CD14-positive monocyte (primary cell): ENCODE results near the gene EPN3. TPM values are rescaled to one million over a fixed set of nuclear protein-coding genes. Genes with fewer than 3 reads are reported as not detected.

Experiments used
- DNase-seq, 3 donors: peaks; one replicate each; pipeline ENCODE4 v3.0.0-alpha.2; 2011 to 2022
- H2AFZ ChIP-seq: 2 replicates; pipeline ENCODE4 v1.6.0; 2012; ENCODE audit warnings: mild to moderate bottlenecking, low read depth, low read length, inconsistent platforms; ENCODE audit not compliant: insufficient read depth, poor library complexity, severe bottlenecking
- H3K27ac ChIP-seq, 2 donors: 1 replicate in 1 of 2; 2 replicates in 1 of 2; pipeline ENCODE4 v1.5.1; 2012 to 2013; ENCODE audit warnings: low read length in 2 of 2, control low read depth in 1 of 2, inconsistent platforms in 1 of 2, low read depth in 1 of 2, mild to moderate bottlenecking in 1 of 2
- H3K27me3 ChIP-seq, 2 donors: one replicate each; pipeline versions ENCODE4 v1.6.0 to v1.6.1; 2011 to 2013; ENCODE audit warnings: low read length in 2 of 2; ENCODE audit not compliant: control insufficient read depth in 2 of 2, insufficient read depth in 2 of 2
- H3K36me3 ChIP-seq, 2 donors: replicated peaks in 1 of 2; 1 replicate in 1 of 2; 2 replicates in 1 of 2; pipeline versions ENCODE4 v1.5.1 to v1.6.1; 2012 to 2013; ENCODE audit warnings: low read length in 2 of 2, control low read depth in 1 of 2, inconsistent platforms in 1 of 2, mild to moderate bottlenecking in 1 of 2; ENCODE audit not compliant: insufficient read depth in 2 of 2, control insufficient read depth in 1 of 2
- H3K4me1 ChIP-seq, 2 donors: 1 replicate in 1 of 2; 2 replicates in 1 of 2; pipeline versions ENCODE4 v1.5.1 to v1.6.1; 2012 to 2013; ENCODE audit warnings: low read length in 2 of 2, control low read depth in 1 of 2, inconsistent platforms in 1 of 2, mild to moderate bottlenecking in 1 of 2, moderate library complexity in 1 of 2; ENCODE audit not compliant: insufficient read depth in 2 of 2, control insufficient read depth in 1 of 2
- H3K4me2 ChIP-seq: replicated peaks from 2 replicates; pipeline ENCODE3; 2012; ENCODE audit warnings: low read length, moderate library complexity, mild to moderate bottlenecking; ENCODE audit not compliant: poor library complexity, severe bottlenecking; ENCODE audit errors: extremely low read depth
- H3K4me3 ChIP-seq, 3 experiments: fragments of 200-600 bp in 1 of 3; sonication (generic) in 1 of 3; replicated peaks in 1 of 3; 1 replicate in 2 of 3; 2 replicates in 1 of 3; pipeline ENCODE4 v1.5.1; 2011 to 2013; ENCODE audit warnings: low read length in 3 of 3, mild to moderate bottlenecking in 3 of 3, control low read depth in 2 of 3, low read depth in 2 of 3, inconsistent platforms in 1 of 3, moderate library complexity in 1 of 3
- H3K79me2 ChIP-seq: 2 replicates; pipeline ENCODE4 v1.6.0; 2012; ENCODE audit warnings: mild to moderate bottlenecking, control low read depth, inconsistent platforms, low read length, moderate library complexity; ENCODE audit not compliant: insufficient read depth
- H3K9ac ChIP-seq: 2 replicates; pipeline ENCODE4 v1.6.0; 2017; ENCODE audit warnings: low read length, mild to moderate bottlenecking; ENCODE audit not compliant: insufficient read depth, poor library complexity, severe bottlenecking
- H3K9me3 ChIP-seq, 2 donors: replicated peaks in 1 of 2; 1 replicate in 1 of 2; 2 replicates in 1 of 2; pipeline versions ENCODE4 v1.5.1 to v1.6.1; 2012 to 2013; ENCODE audit warnings: low read length in 2 of 2, control low read depth in 1 of 2; ENCODE audit not compliant: control insufficient read depth in 1 of 2, insufficient read depth in 1 of 2
- H4K20me1 ChIP-seq: 2 replicates; pipeline ENCODE4 v1.6.0; 2012; ENCODE audit warnings: mild to moderate bottlenecking, low read length, control low read depth, moderate library complexity; ENCODE audit not compliant: insufficient read depth
- H3K27ac Mint-ChIP-seq, 7 donors: one replicate each; pipeline ENCODE4 v1.8.0; 2020; ENCODE audit warnings: mild to moderate bottlenecking in 7 of 7, mixed read lengths in 7 of 7, moderate library complexity in 6 of 7, inconsistent platforms in 2 of 7
- H3K27me3 Mint-ChIP-seq, 3 donors: one replicate each; pipeline ENCODE4 v1.8.0; 2021 to 2022; ENCODE audit warnings: low read depth in 3 of 3, mild to moderate bottlenecking in 3 of 3, mixed read lengths in 3 of 3, moderate library complexity in 3 of 3, inconsistent platforms in 1 of 3
- H3K36me3 Mint-ChIP-seq, 2 donors: one replicate each; pipeline ENCODE4 v1.8.0; 2020; ENCODE audit warnings: mixed read lengths in 2 of 2, inconsistent platforms in 1 of 2, mild to moderate bottlenecking in 1 of 2
- H3K4me1 Mint-ChIP-seq: one replicate; pipeline ENCODE4 v1.8.0; 2020; ENCODE audit warnings: mild to moderate bottlenecking, mixed read lengths
- H3K4me3 Mint-ChIP-seq, 2 donors: one replicate each; pipeline ENCODE4 v1.8.0; 2020; ENCODE audit warnings: mild to moderate bottlenecking in 2 of 2, mixed read lengths in 2 of 2, moderate library complexity in 1 of 2
- H3K9me3 Mint-ChIP-seq, 7 donors: one replicate each; pipeline ENCODE4 v1.8.0; 2020 to 2022; ENCODE audit warnings: mixed read lengths in 7 of 7, mild to moderate bottlenecking in 6 of 7, moderate library complexity in 6 of 7, inconsistent platforms in 2 of 7
- WGBS: methylation state at CpG from one replicate; pipeline ENCODE4 v1.1.5; 2013; ENCODE audit warnings: missing lambda C conversion rate; ENCODE audit not compliant: insufficient coverage; 5-methylcytosine and 5-hydroxymethylcytosine counted together
- intact Hi-C, 2 donors: fragments of 100-400 bp; cut with micrococcal nuclease; formaldehyde crosslinking; loops; one replicate each; pipeline versions ENCODE4 v1.15.0 to v1.15.1; 2023
- polyA plus RNA-seq, 3 donors: library from polyadenylated mRNA; depleted of rRNA in 1 of 3; unstranded in 2 of 3; stranded (reverse) in 1 of 3; fragments of 300-500 nt in 2 of 3; fragments of >200 nt in 1 of 3; fragmentation: Illumina TruSeq in 2 of 3; gene quantifications; 1 replicate in 2 of 3; 2 replicates in 1 of 3; pipeline ENCODE4 v1.2.3, GENCODE V29; 2012 to 2021
- TF ChIP-seq, protein P1 (sequence below): fragments of 200-600 bp; IDR thresholded peaks from one replicate; pipeline ENCODE4 v1.8.0; 2022; ENCODE audit warnings: antibody characterized with exemption, mild to moderate bottlenecking

The EPN3 gene
- polyA plus RNA-seq, 3 donors: not detected

DNA sequence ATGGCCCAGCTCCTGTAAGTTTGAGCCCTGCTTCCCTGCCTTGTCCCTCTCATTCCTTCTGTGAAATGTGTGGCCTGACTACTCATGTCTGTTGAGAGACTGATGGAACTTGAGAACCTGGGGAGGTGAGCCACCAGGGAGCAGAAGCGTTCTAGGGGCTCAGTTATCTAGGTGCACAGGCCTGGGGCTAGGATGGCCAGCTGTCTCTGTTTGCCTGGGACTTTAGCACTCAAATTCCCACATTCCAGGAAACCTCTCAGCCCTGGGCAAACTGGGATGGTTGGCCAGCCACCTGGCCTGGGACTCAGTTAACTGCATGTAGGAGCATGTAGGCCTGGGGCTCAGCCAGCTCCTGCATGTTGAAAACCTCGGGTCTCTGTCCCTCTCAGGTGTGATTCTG is 9.3 kb upstream of the EPN3 start:
- no peaks in the 10 kb centered on the region for H3K9me3 Mint-ChIP-seq

DNA sequence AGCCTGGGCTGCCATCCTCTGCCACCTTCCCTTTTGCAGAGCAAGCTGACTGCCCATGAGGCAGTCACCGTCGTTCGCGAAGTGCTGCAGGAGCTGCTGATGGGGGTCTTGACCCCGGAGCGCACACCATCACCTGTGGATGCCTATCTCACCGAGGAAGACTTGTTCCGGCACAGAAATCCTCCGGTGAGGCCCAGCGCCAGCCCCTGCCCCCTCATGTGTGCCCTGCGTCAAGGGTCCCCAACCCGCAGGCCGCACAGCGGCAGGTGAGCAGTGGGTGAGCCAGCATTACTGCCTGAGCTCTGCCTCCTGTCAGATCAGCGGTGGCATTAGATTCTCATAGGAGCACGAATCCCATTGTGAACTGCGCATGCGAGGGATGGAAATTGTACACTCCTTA is 7.7 kb upstream of the EPN3 start:
- no peak overlapping the region for H3K27ac ChIP-seq
- no peaks in the 10 kb centered on the region for H3K27me3 ChIP-seq
- H3K4me2 ChIP-seq: no peak overlapping the region
- no peak for DNase-seq
- intact Hi-C loops: no loop called here
- TF ChIP-seq, protein P1, sequence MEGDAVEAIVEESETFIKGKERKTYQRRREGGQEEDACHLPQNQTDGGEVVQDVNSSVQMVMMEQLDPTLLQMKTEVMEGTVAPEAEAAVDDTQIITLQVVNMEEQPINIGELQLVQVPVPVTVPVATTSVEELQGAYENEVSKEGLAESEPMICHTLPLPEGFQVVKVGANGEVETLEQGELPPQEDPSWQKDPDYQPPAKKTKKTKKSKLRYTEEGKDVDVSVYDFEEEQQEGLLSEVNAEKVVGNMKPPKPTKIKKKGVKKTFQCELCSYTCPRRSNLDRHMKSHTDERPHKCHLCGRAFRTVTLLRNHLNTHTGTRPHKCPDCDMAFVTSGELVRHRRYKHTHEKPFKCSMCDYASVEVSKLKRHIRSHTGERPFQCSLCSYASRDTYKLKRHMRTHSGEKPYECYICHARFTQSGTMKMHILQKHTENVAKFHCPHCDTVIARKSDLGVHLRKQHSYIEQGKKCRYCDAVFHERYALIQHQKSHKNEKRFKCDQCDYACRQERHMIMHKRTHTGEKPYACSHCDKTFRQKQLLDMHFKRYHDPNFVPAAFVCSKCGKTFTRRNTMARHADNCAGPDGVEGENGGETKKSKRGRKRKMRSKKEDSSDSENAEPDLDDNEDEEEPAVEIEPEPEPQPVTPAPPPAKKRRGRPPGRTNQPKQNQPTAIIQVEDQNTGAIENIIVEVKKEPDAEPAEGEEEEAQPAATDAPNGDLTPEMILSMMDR: no peak
- H2AFZ ChIP-seq: no peak overlapping the region
- WGBS: 96% methylated on average over 17 of the region's 18 CpGs
- peaks cover 7 to 10% of the 10 kb centered on the region in 2 donors for H3K4me1 ChIP-seq
- Mint-ChIP-seq H3K27ac (no peak overlapping the region), H3K27me3 (peaks cover 2 to 5% (median 4%) of the 10 kb centered on the region in 3 donors), H3K4me1 (peaks cover 6% of the 10 kb centered on the region), H3K9me3 (no peaks in the 10 kb centered on the region), H3K36me3 (no peaks in the 10 kb centered on the region), H3K4me3 (no peak overlapping the region)
- no peaks in the 10 kb centered on the region for H3K9me3 ChIP-seq
- H3K79me2 ChIP-seq: no peaks in the 10 kb centered on the region
- H3K9ac ChIP-seq: no peak overlapping the region
- no peaks in the 10 kb centered on the region for H4K20me1 ChIP-seq
- no peaks in the 10 kb centered on the region for H3K36me3 ChIP-seq
- no peak overlapping the region for H3K4me3 ChIP-seq

More for the DNA sequence above, 9.3 kb upstream of the EPN3 start:
- no CpG with 5 or more reads among the region's 2 CpGs for WGBS
- intact Hi-C loops: no loop called here
- no peaks in the 10 kb centered on the region for H3K9me3 ChIP-seq
- Mint-ChIP-seq H3K4me3 (no peak overlapping the region), H3K4me1 (peaks cover 6% of the 10 kb centered on the region), H3K27ac (no peak overlapping the region), H3K27me3 (peaks cover 1 to 3% (median 2%) of the 10 kb centered on the region in 3 donors), H3K36me3 (no peaks in the 10 kb centered on the region)
- peaks cover 7 to 10% of the 10 kb centered on the region in 2 donors for H3K4me1 ChIP-seq
- H4K20me1 ChIP-seq: no peaks in the 10 kb centered on the region
- H3K27ac ChIP-seq: no peak overlapping the region
- no peak overlapping the region for H3K9ac ChIP-seq
- H3K79me2 ChIP-seq: no peaks in the 10 kb centered on the region
- H3K36me3 ChIP-seq: no peaks in the 10 kb centered on the region
- TF ChIP-seq, protein P1: no peak
- H2AFZ ChIP-seq: no peak overlapping the region
- H3K4me3 ChIP-seq: no peak overlapping the region
- H3K27me3 ChIP-seq: no peaks in the 10 kb centered on the region
- no peak overlapping the region for H3K4me2 ChIP-seq
- DNase-seq: no peak
